Naive thymus-derived CD8-positive, alpha-beta T cell (primary cell): ENCODE results near the gene UACA. TPM values are rescaled to one million over a fixed set of nuclear protein-coding genes. Genes with fewer than 3 reads are reported as not detected.

Source experiments
- ATAC-seq, 2 donors: fragments of 150-1000 bp; cut with Tn5 transposase in 1 of 2; sonication (Bioruptor Pico), chemical (Tn5 transposase) in 1 of 2; 1 replicate in 1 of 2; 2 replicates in 1 of 2; pipeline ENCODE4 v1.10.0; 2021; ENCODE audit warnings: mild to moderate bottlenecking in 2 of 2, moderate library complexity in 2 of 2
- POLR2A ChIA-PET: fragments of 350-600 bp; sonication (Branson Sonifier 250); formaldehyde crosslinking; loops from one replicate; lab custom pipeline; 2021; ENCODE audit warnings: antibody characterized with exemption; lab: Charles Lee
- DNase-seq, 10 donors: peaks; one replicate each; pipeline versions ENCODE4 v3.0.0 to v3.0.0-alpha.2; 2020 to 2022
- H3K27ac Mint-ChIP-seq, 10 donors: one replicate each; pipeline ENCODE4 v1.8.0; 2020 to 2022; ENCODE audit warnings: mild to moderate bottlenecking in 10 of 10, mixed read lengths in 10 of 10, moderate library complexity in 4 of 10, inconsistent platforms in 1 of 10
- H3K27me3 Mint-ChIP-seq, 5 donors: one replicate each; pipeline ENCODE4 v1.8.0; 2021 to 2022; ENCODE audit warnings: mixed read lengths in 5 of 5
- H3K36me3 Mint-ChIP-seq, 3 donors: one replicate each; pipeline ENCODE4 v1.8.0; 2020 to 2022; ENCODE audit warnings: mixed read lengths in 3 of 3, mild to moderate bottlenecking in 2 of 3, inconsistent platforms in 1 of 3
- H3K4me1 Mint-ChIP-seq, 4 donors: one replicate each; pipeline ENCODE4 v1.8.0; 2021 to 2022; ENCODE audit warnings: mixed read lengths in 4 of 4
- H3K4me3 Mint-ChIP-seq, 10 donors: one replicate each; pipeline ENCODE4 v1.8.0; 2020 to 2022; ENCODE audit warnings: mild to moderate bottlenecking in 10 of 10, mixed read lengths in 10 of 10, moderate library complexity in 6 of 10, inconsistent platforms in 1 of 10
- H3K9me3 Mint-ChIP-seq, 9 donors: one replicate each; pipeline ENCODE4 v1.8.0; 2020 to 2022; ENCODE audit warnings: mixed read lengths in 9 of 9, mild to moderate bottlenecking in 3 of 9, inconsistent platforms in 1 of 9, moderate library complexity in 1 of 9
- polyA plus RNA-seq, 3 donors: library from polyadenylated mRNA; unstranded; fragments of 300-500 nt; fragmentation: Illumina TruSeq; gene quantifications; one replicate each; pipeline ENCODE4 v1.2.3, GENCODE V29; 2021
- total RNA-seq, 8 experiments: library from RNA in 2 of 8; stranded (reverse) in 2 of 8; gene quantifications; one replicate each; pipeline ENCODE4 v1.2.3 and lab custom pipeline; 2021 to 2026

Gene UACA
- total and polyA plus RNA-seq, 5 experiments from 2014 or later: 0.10 to 0.42 (median 0.13) TPM; not detected in 2

- ATAC-seq: no peak
- H3K27me3 Mint-ChIP-seq: peaks cover 0 to 5% (median 2%) of the 10 kb centered on the region in 5 donors
- no peak overlapping the region for H3K4me3 Mint-ChIP-seq
- POLR2A ChIA-PET: no interaction called here
- no peaks in the 10 kb centered on the region for H3K4me1 Mint-ChIP-seq
- H3K27ac Mint-ChIP-seq: no peak overlapping the region
- no peaks in the 10 kb centered on the region for H3K36me3 Mint-ChIP-seq
- DNase-seq: no peak
- H3K9me3 Mint-ChIP-seq: no peaks in the 10 kb centered on the region
Measured at GRCh38 chr15:70794596-70795310, 31.4 kb upstream of the UACA start.

- Mint-ChIP-seq H3K9me3 (no peaks in the 10 kb centered on the region), H3K36me3 (no peaks in the 10 kb centered on the region), H3K4me3 (no peak overlapping the region), H3K27ac (no peak overlapping the region), H3K4me1 (no peaks in the 10 kb centered on the region), H3K27me3 (peaks cover 0 to 5% (median 2%) of the 10 kb centered on the region in 5 donors)
- no peak for DNase-seq
- no peak for ATAC-seq
- POLR2A ChIA-PET: no interaction called here
Measured at GRCh38 chr15:70793694-70794093, 30.3 kb upstream of the UACA start.

GRCh38 chr15:70792171-70792573, 28.8 kb upstream of the UACA start:
- no peaks in the 10 kb centered on the region for H3K4me1 Mint-ChIP-seq
- POLR2A ChIA-PET: no interaction called here
- DNase-seq (no peak), ATAC-seq (no peak)
- no peaks in the 10 kb centered on the region for H3K36me3 Mint-ChIP-seq
- no peak overlapping the region for H3K27ac Mint-ChIP-seq
- no peaks in the 10 kb centered on the region for H3K9me3 Mint-ChIP-seq
- H3K4me3 Mint-ChIP-seq: no peak overlapping the region
- peaks cover 0 to 5% (median 2%) of the 10 kb centered on the region in 5 donors for H3K27me3 Mint-ChIP-seq

GRCh38 chr15:70791259-70791658, 27.9 kb upstream of the UACA start:
- POLR2A ChIA-PET: no interaction called here
- no peak for ATAC-seq
- no peaks in the 10 kb centered on the region for H3K36me3 Mint-ChIP-seq
- H3K27ac Mint-ChIP-seq: no peak overlapping the region
- no peak overlapping the region for H3K4me3 Mint-ChIP-seq
- no peaks in the 10 kb centered on the region for H3K4me1 Mint-ChIP-seq
- DNase-seq: no peak
- peaks cover 0 to 5% (median 2%) of the 10 kb centered on the region in 5 donors for H3K27me3 Mint-ChIP-seq
- no peaks in the 10 kb centered on the region for H3K9me3 Mint-ChIP-seq

GRCh38 chr15:70789213-70789612, 25.9 kb upstream of the UACA start:
- Mint-ChIP-seq H3K9me3 (no peaks in the 10 kb centered on the region), H3K4me3 (no peak overlapping the region), H3K4me1 (no peaks in the 10 kb centered on the region), H3K27ac (no peak overlapping the region), H3K27me3 (peaks cover 0 to 6% (median 3%) of the 10 kb centered on the region in 5 donors), H3K36me3 (no peaks in the 10 kb centered on the region)
- POLR2A ChIA-PET: no interaction called here
- DNase-seq: no peak
- ATAC-seq: no peak

GRCh38 chr15:70788114-70789049, 25.0 kb upstream of the UACA start:
- POLR2A ChIA-PET: no interaction called here
- Mint-ChIP-seq H3K9me3 (no peaks in the 10 kb centered on the region), H3K4me3 (no peak overlapping the region), H3K27ac (no peak overlapping the region), H3K4me1 (no peaks in the 10 kb centered on the region), H3K36me3 (no peaks in the 10 kb centered on the region), H3K27me3 (peaks cover 0 to 6% (median 3%) of the 10 kb centered on the region in 5 donors)
- ATAC-seq: no peak
- DNase-seq: no peak

- POLR2A ChIA-PET: no interaction called here
- Mint-ChIP-seq H3K4me1 (no peaks in the 10 kb centered on the region), H3K27me3 (peaks cover 0 to 6% (median 3%) of the 10 kb centered on the region in 5 donors), H3K36me3 (no peaks in the 10 kb centered on the region), H3K9me3 (no peaks in the 10 kb centered on the region), H3K27ac (no peak overlapping the region), H3K4me3 (no peak overlapping the region)
- no peak for DNase-seq
- ATAC-seq: no peak
Measured at GRCh38 chr15:70786996-70787395, 23.6 kb upstream of the UACA start.

GRCh38 chr15:70783610-70784022, 20.3 kb upstream of the UACA start:
- no peak overlapping the region for H3K4me3 Mint-ChIP-seq
- H3K9me3 Mint-ChIP-seq: no peaks in the 10 kb centered on the region

GRCh38 chr15:70783041-70783440, 19.7 kb upstream of the UACA start:
- H3K27me3 Mint-ChIP-seq: peaks cover 11 to 19% (median 15%) of the 10 kb centered on the region in 5 donors
- no peaks in the 10 kb centered on the region for H3K9me3 Mint-ChIP-seq
- H3K27ac Mint-ChIP-seq: no peak overlapping the region
- no peak for ATAC-seq
- POLR2A ChIA-PET: interaction anchor here (0.7 kb wide), 2 partner anchors 71 to 596 kb away, joined by 3 read pairs; no protein-coding TSS in a partner anchor
- H3K4me3 Mint-ChIP-seq: no peak overlapping the region
- H3K36me3 Mint-ChIP-seq: peaks cover 0 to 5% (median 0%) of the 10 kb centered on the region in 3 donors
- no peaks in the 10 kb centered on the region for H3K4me1 Mint-ChIP-seq
- no peak for DNase-seq

More at GRCh38 chr15:70783610-70784022, 20.3 kb upstream of the UACA start:
- ATAC-seq (no peak), DNase-seq (no peak)
- POLR2A ChIA-PET: interaction anchor here (0.7 kb wide), 1 partner anchor 71 kb away, joined by 3 read pairs; no protein-coding TSS in a partner anchor
- no peak overlapping the region for H3K27ac Mint-ChIP-seq
- H3K36me3 Mint-ChIP-seq: peaks cover 0 to 5% (median 0%) of the 10 kb centered on the region in 3 donors
- no peaks in the 10 kb centered on the region for H3K4me1 Mint-ChIP-seq
- H3K27me3 Mint-ChIP-seq: peaks cover 11 to 19% (median 13%) of the 10 kb centered on the region in 5 donors

GRCh38 chr15:70781236-70781635, 17.9 kb upstream of the UACA start:
- Mint-ChIP-seq H3K36me3 (peaks cover 0 to 5% (median 0%) of the 10 kb centered on the region in 3 donors), H3K4me3 (no peak overlapping the region), H3K27ac (no peak overlapping the region), H3K9me3 (no peaks in the 10 kb centered on the region), H3K4me1 (no peaks in the 10 kb centered on the region), H3K27me3 (peaks cover 15 to 28% (median 19%) of the 10 kb centered on the region in 5 donors)
- POLR2A ChIA-PET: no interaction called here
- DNase-seq: no peak
- no peak for ATAC-seq

GRCh38 chr15:70778258-70779076, 15.1 kb upstream of the UACA start:
- peaks cover 0 to 5% (median 0%) of the 10 kb centered on the region in 3 donors for H3K36me3 Mint-ChIP-seq
- POLR2A ChIA-PET: no interaction called here
- H3K9me3 Mint-ChIP-seq: no peaks in the 10 kb centered on the region
- DNase-seq (no peak), ATAC-seq (no peak)
- no peaks in the 10 kb centered on the region for H3K4me1 Mint-ChIP-seq
- H3K27me3 Mint-ChIP-seq: peaks cover 9 to 28% (median 16%) of the 10 kb centered on the region in 5 donors
- no peak overlapping the region for H3K4me3 Mint-ChIP-seq
- no peak overlapping the region for H3K27ac Mint-ChIP-seq

- ATAC-seq: no peak
- Mint-ChIP-seq H3K4me3 (no peak overlapping the region), H3K4me1 (no peaks in the 10 kb centered on the region), H3K36me3 (peaks cover 0 to 5% (median 0%) of the 10 kb centered on the region in 3 donors), H3K27ac (no peak overlapping the region), H3K27me3 (peaks cover 9 to 28% (median 23%) of the 10 kb centered on the region in 5 donors), H3K9me3 (no peaks in the 10 kb centered on the region)
- POLR2A ChIA-PET: no interaction called here
- no peak for DNase-seq
Measured at GRCh38 chr15:70777170-70777926, 14.0 kb upstream of the UACA start.
